ENCODE results near the gene CGB7. TPM values are rescaled to one million over a fixed set of nuclear protein-coding genes. Genes with fewer than 3 reads are reported as not detected.
A peak's percentile ranks its signal among the peaks of the same experiment; 100 is the strongest.

Gene CGB7
- total RNA-seq, 1 experiment from 2014 or later: 1.2 TPM

GRCh38 chr19:49010453-49010852, 47.1 kb downstream of the CGB7 start:
- Histone ChIP-seq H3K23ac (ENCODE audit: insufficient read length, low read depth, low read length) (no peak overlapping the region), H2BK20ac (ENCODE audit: low read depth, low read length, poor library complexity, severe bottlenecking) (no peak overlapping the region), H2BK120ac (ENCODE audit: low read depth, low read length, poor library complexity, severe bottlenecking) (no peak overlapping the region), H3T11ph (ENCODE audit: low read length) (no peak overlapping the region), H3K27me3 (ENCODE audit: insufficient read depth, low read length) (no peaks in the 10 kb centered on the region), H3K9me3 (ENCODE audit: control insufficient read depth, low read depth, low read length) (no peaks in the 10 kb centered on the region), H4K5ac (ENCODE audit: insufficient read length, low read depth, low read length) (no peak overlapping the region), H2BK12ac (ENCODE audit: insufficient read length, low read depth, low read length) (no peak overlapping the region), H3K23me2 (ENCODE audit: insufficient read length, low read depth, low read length, poor library complexity, severe bottlenecking) (no peaks in the 10 kb centered on the region), H3K79me2 (ENCODE audit: insufficient read depth, low read length) (no peaks in the 10 kb centered on the region), H2AFZ (ENCODE audit: low read length) (no peak overlapping the region), H3K14ac (ENCODE audit: insufficient read depth, low read length) (no peak overlapping the region), H4K8ac (replicated peaks; ENCODE audit: insufficient read length, low read depth, low read length) (no peak overlapping the region), H3K4ac (ENCODE audit: low read depth, low read length) (no peak overlapping the region), H3K27ac (ENCODE audit: insufficient read length, low read depth, low read length) (no peak overlapping the region), H3K4me2 (ENCODE audit: insufficient read depth, insufficient read length, low read length) (no peak overlapping the region), H3K9ac (ENCODE audit: extremely low read depth, insufficient read length, low read length) (no peak overlapping the region), H4K20me1 (ENCODE audit: control insufficient read depth, insufficient read depth, insufficient read length) (no peaks in the 10 kb centered on the region), H2AK5ac (ENCODE audit: insufficient read length, low read length) (no peak overlapping the region), H3K4me1 (ENCODE audit: insufficient read depth, low read length) (no peaks in the 10 kb centered on the region), H3K18ac (ENCODE audit: insufficient read length, low read depth, low read length) (no peak overlapping the region), H2BK5ac (ENCODE audit: insufficient read length, low read length) (no peak overlapping the region), H3K56ac (ENCODE audit: insufficient read length, low read depth, low read length) (no peak overlapping the region), H2BK15ac (ENCODE audit: low read depth, low read length) (no peak overlapping the region), H3K79me1 (ENCODE audit: insufficient read depth, low read depth, low read length, poor library complexity, severe bottlenecking) (no peaks in the 10 kb centered on the region), H4K91ac (ENCODE audit: insufficient read length, low read depth, low read length) (no peak overlapping the region)
- no peaks in the 10 kb centered on the region for H3K27me3 Mint-ChIP-seq (ENCODE audit: low read depth)
- peak overlapping the region in 1 of 3 experiments; percentile 30; a peak in 3 of 7 replicates for H3K27ac Mint-ChIP-seq
- DNase-seq: no peak
- H3K4me1 Mint-ChIP-seq: no peaks in the 10 kb centered on the region
- no CpG with 5 or more reads among the region's 18 CpGs for WGBS (ENCODE audit: extremely low coverage, insufficient read length, low lambda C conversion rate)
- TF ChIP-seq CTCF (conservative IDR thresholded peaks at IDR 0.05): no peak
- peaks cover 26 to 85% (median 82%) of the 10 kb centered on the region in 3 experiments; a peak in 6 of 7 replicates for H3K36me3 Mint-ChIP-seq (ENCODE audit: insufficient read depth in 1 of 3, low read depth in 3 of 3)
- H3K4me3 Mint-ChIP-seq: peak overlapping the region in 1 of 2 experiments; percentile 26; a peak in 1 of 5 replicates
- H3K9me3 Mint-ChIP-seq: no peaks in the 10 kb centered on the region

All from H9 (cell line).